ENCODE measurements around the gene COL8A1.

- TF ChIP-seq, protein P1, sequence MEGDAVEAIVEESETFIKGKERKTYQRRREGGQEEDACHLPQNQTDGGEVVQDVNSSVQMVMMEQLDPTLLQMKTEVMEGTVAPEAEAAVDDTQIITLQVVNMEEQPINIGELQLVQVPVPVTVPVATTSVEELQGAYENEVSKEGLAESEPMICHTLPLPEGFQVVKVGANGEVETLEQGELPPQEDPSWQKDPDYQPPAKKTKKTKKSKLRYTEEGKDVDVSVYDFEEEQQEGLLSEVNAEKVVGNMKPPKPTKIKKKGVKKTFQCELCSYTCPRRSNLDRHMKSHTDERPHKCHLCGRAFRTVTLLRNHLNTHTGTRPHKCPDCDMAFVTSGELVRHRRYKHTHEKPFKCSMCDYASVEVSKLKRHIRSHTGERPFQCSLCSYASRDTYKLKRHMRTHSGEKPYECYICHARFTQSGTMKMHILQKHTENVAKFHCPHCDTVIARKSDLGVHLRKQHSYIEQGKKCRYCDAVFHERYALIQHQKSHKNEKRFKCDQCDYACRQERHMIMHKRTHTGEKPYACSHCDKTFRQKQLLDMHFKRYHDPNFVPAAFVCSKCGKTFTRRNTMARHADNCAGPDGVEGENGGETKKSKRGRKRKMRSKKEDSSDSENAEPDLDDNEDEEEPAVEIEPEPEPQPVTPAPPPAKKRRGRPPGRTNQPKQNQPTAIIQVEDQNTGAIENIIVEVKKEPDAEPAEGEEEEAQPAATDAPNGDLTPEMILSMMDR (conservative IDR thresholded peaks at IDR 0.05 in 1 of 2, IDR thresholded peaks at IDR 0.05 in 1 of 2; ENCODE audit: extremely low read depth in 1 of 2, insufficient read depth in 1 of 2, low read depth in 1 of 2, low read length in 2 of 2), result no peak
- TF ChIP-seq EZH2 (IDR thresholded peaks at IDR 0.05; ENCODE audit: borderline replicate concordance, low read length), result no peak
These were observed 206.9 kb downstream of the COL8A1 start for GRCh38 chr3:99845331-99845730.
